IMR-90 (cell line): ENCODE results near the gene CKAP4.

Experiments used
- CEBPB ChIP-seq: IDR thresholded peaks from 2 replicates; pipeline ENCODE4 v1.6.1; 2012; ENCODE audit warnings: low read depth, low read length, improper control_type of control experiment
- CTCF ChIP-seq: conservative IDR thresholded peaks from 2 replicates; pipeline ENCODE4 v1.5.1; 2012; ENCODE audit warnings: mild to moderate bottlenecking, low read depth, low read length, improper control_type of control experiment
- MXI1 ChIP-seq: IDR thresholded peaks from 2 replicates; pipeline ENCODE4 v1.6.1; 2012; ENCODE audit warnings: low read depth, mild to moderate bottlenecking, low read length, moderate library complexity, borderline replicate concordance
- RAD21 ChIP-seq: IDR thresholded peaks from 2 replicates; pipeline ENCODE4 v1.6.1; 2012; ENCODE audit warnings: low read length, improper control_type of control experiment
- SMC3 ChIP-seq: fragments of 150-350 bp; IDR thresholded peaks from 2 replicates; pipeline ENCODE4 v1.6.1; 2016; ENCODE audit warnings: low read depth, mild to moderate bottlenecking, antibody characterized with exemption, low read length, moderate library complexity
- USF2 ChIP-seq: fragments of 150-350 bp; IDR thresholded peaks from 2 replicates; pipeline ENCODE4 v1.6.1; 2017; ENCODE audit warnings: mild to moderate bottlenecking, antibody characterized with exemption, low read length, low read depth

GRCh38 chr12:106239241-106239950 is 8.4 kb downstream of the CKAP4 start:
- TF ChIP-seq USF2 (no peak), CTCF (no peak), CEBPB (no peak), RAD21 (no peak), SMC3 (no peak), MXI1 (no peak)
